GM12864 (cell line): Measurements from ENCODE around the gene FTCD.
"Not testable (repeated sequence)": the region's sequence is repeated elsewhere in the genome, so short reads cannot be mapped to it uniquely, and the experiment has no call there.

ENCODE experiments used
- DNase-seq: peaks from one replicate; pipeline ENCODE4 v3.0.0-alpha.2; 2011; ENCODE audit warnings: low read depth
- H3K4me3 ChIP-seq: 2 replicates; pipeline ENCODE4 v1.5.1; 2011; ENCODE audit warnings: mild to moderate bottlenecking, low read depth, low read length, control low read depth
- CTCF ChIP-seq: IDR thresholded peaks from 2 replicates; pipeline ENCODE4 v1.5.1; 2011; ENCODE audit warnings: low read depth, mild to moderate bottlenecking, moderate library complexity, low read length, control low read depth, inconsistent platforms; ENCODE audit errors: missing control alignments

Gene FTCD

GRCh38 chr21:46150491-46151121 lies 4.8 kb downstream of the FTCD start:
- DNase-seq: no peak
- no peak overlapping the region for H3K4me3 ChIP-seq
- TF ChIP-seq CTCF: no peak

GRCh38 chr21:46150073-46150472 lies 5.3 kb downstream of the FTCD start:
- H3K4me3 ChIP-seq: no peak overlapping the region
- TF ChIP-seq CTCF: no peak
- DNase-seq: no peak

GRCh38 chr21:46149205-46149901 lies 6.0 kb downstream of the FTCD start:
- DNase-seq: no peak
- TF ChIP-seq CTCF: no peak
- no peak overlapping the region for H3K4me3 ChIP-seq

- no peak for DNase-seq
- TF ChIP-seq CTCF: no peak
- H3K4me3 ChIP-seq: no peak overlapping the region
Measured at GRCh38 chr21:46148106-46148505, 7.3 kb downstream of the FTCD start.

- peak; percentile 56 for TF ChIP-seq CTCF
- DNase-seq, H3K4me3 ChIP-seq: not testable (repeated sequence)
Measured at GRCh38 chr21:46147429-46147828, 8.0 kb downstream of the FTCD start.

- no peak overlapping the region for H3K4me3 ChIP-seq
- no peak for TF ChIP-seq CTCF
- no peak for DNase-seq
Measured at GRCh38 chr21:46146856-46147255, 8.5 kb downstream of the FTCD start.
